GM21528 (cell line): ENCODE data around the gene ARMH1.

Source experiments
- ATAC-seq: cut with Tn5 transposase; IDR thresholded peaks from one replicate; pipeline ENCODE4 v1.9.1; 2021; ENCODE audit warnings: mild to moderate bottlenecking, moderate library complexity; ENCODE audit not compliant: unreplicated experiment, low FRiP score

The ARMH1 gene

DNA sequence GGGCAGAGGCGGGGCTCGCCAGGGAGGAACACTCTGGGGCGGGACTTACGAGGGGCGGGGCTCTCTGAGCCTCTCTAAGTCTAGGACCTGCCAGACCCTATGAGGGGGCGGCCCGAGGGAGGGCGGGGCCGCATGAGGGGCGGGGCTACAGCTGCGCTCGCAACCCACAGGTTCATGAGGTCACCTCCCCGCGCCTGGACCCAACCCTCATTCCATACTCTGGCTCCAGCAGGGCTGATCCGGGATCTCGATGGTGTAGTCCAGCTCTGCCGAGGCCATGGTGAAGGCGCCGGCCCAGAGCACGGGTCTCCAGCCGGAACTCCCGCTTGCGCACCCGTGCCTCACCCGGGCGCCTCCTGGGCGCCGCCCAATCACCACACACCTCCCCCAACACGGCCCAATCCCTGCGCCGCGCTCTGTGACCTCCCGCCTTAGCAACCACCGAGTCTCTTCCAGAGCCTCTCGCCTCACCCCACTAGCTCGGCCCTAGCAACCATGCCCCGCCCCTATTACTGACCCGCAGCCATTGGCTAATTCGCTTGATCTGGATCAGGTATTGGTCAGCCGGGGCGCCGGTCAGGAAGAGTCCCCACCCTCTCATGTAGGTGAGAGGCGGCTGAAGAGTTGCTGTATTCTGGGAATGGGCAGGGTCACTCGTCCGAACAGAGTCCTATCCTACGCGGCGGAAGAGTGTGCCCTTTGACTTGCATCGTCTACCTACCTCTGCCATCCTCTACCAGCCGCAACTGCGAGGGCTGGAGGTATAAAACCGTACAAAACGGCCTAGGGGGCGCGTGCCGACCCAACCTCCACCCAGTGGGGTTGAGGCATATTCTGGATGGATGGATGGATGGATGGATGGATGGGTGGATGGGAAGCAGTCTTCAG lies at the start of gene ARMH1, which contains the start of gene TMEM53:
ARMH1 (plus strand) TSS at position 602 of the 888 bp plus-strand sequence. CDS start 14,984 bp downstream, outside the sequence.
TMEM53 (minus strand) TSS at position 369 of the 888 bp plus-strand sequence; CDS start at position 279, 90 bp downstream.
- ATAC-seq: peak; percentile 95

GRCh38 chr1:44625348-44625747 lies 49.2 kb upstream of the ARMH1 start:
- no peak for ATAC-seq

DNA sequence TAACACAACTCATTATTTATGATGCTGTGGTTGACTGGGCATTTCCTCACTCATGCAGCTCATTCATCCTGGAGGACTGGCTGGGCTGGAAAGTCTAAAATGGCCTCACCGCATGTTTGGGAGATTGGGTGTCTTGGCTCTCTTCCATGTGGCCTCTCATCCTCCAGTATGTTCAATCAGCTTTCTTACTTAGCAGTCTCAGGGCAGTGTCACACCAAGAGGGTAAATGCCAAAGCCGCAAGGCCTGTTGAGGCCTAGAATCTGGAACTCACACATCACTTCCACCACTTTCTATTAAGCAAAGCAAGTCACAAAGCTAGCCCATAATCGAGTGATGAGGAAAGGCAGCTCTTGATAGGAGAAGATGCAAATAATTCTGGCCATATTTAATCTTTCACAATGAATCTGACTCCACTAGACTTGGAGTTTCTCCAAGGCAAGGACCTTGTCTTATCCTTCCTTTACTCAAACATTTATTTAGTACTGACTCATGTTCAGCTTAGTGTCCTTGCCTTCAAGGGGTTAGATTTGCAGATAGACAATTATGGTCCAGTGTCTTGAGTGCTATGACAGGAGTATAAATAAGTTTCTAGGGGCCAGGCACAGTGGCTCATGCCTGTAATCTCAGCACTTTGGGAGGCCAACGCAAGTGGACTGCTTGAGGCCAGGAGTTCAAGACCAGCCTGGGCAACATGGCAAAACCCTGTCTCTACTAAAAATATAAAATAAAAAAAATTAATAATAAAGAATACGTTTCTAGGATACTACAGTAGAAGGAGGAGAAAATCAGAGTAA lies 45.4 kb upstream of the ARMH1 start:
- no peak for ATAC-seq

DNA sequence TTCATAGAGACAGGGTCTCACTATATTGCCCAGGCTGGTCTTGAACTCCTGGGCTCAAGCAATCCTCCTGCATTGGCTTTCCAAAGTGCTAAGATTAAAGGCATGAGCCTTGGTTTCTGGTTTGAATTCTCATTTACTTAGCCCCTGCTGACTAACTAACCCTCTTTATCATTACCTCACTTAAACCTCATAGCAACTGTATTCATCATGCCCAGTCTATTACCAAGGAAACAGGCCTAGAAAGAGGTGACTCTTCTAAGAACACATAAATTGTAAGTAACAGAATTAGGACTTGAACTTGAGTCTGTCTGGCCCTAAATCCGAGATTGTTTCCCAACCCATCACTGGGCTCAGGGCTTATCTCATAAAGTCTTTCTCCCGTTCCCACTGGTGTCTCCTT lies 44.4 kb upstream of the ARMH1 start:
- ATAC-seq: no peak

GRCh38 chr1:44631333-44631646 lies 43.2 kb upstream of the ARMH1 start:
- ATAC-seq: peak; percentile 16

GRCh38 chr1:44631647-44632539 lies 42.6 kb upstream of the ARMH1 start:
- peak; percentile 65 for ATAC-seq

GRCh38 chr1:44632598-44632997 lies 41.9 kb upstream of the ARMH1 start:
- no peak for ATAC-seq

DNA sequence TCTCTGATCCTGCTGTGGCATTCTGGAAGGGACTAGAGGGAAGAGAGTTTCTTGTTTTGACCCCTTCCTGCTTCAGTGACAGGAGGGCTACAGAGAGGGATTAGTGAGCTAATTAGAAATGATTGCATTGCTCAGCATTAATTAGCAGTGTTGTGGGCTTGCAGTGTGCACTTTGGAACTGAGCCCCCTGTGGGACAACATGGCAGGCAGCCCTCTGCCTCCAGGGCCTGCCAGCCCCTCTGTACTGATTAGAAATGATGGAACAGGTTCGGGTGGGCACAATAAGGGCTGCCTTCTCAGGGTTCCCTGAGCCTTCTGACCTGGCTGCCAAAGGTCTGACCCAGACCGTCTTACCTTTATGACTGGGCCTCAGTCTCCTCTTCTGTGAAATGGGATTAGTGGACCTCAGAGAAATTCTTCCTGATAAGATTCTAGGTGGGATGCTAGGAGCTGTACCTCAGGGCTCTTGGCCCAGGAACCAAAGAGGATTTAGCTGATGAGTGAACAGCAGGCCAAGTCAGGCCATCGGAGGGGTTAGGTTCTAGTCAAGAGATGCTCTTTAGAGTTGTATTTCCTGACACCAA lies 39.8 kb upstream of the ARMH1 start:
- no peak for ATAC-seq

GRCh38 chr1:44635439-44635838 lies 39.1 kb upstream of the ARMH1 start:
- no peak for ATAC-seq

DNA sequence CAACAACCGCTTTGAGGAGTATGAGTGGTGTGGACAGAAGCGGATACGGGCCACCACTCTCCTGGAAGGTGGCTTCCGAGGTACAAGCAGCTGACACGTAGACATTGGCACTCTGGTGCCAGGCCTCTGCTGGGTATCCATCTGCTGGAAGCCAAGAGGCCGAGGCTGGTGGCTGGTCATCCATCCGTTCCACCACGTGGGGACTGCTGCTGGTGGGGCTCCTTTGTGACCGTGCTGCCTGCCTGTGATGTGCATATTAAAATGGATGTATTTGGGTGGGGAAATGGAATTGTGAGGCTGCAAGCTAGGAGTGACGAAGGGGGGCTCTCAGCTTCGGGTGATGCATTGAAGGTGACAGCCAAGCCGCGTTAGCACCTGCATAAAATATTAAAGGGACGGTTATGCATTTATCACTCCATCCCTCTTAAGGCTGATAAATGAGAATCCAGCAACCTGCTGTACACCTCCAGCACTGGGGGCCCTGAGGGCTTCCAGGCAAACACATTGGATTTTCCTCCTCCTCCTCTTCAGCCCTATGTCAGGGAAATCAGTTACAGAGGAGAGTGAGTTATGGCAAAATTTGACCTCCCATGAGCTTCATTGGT lies 38.3 kb upstream of the ARMH1 start:
- no peak for ATAC-seq

DNA sequence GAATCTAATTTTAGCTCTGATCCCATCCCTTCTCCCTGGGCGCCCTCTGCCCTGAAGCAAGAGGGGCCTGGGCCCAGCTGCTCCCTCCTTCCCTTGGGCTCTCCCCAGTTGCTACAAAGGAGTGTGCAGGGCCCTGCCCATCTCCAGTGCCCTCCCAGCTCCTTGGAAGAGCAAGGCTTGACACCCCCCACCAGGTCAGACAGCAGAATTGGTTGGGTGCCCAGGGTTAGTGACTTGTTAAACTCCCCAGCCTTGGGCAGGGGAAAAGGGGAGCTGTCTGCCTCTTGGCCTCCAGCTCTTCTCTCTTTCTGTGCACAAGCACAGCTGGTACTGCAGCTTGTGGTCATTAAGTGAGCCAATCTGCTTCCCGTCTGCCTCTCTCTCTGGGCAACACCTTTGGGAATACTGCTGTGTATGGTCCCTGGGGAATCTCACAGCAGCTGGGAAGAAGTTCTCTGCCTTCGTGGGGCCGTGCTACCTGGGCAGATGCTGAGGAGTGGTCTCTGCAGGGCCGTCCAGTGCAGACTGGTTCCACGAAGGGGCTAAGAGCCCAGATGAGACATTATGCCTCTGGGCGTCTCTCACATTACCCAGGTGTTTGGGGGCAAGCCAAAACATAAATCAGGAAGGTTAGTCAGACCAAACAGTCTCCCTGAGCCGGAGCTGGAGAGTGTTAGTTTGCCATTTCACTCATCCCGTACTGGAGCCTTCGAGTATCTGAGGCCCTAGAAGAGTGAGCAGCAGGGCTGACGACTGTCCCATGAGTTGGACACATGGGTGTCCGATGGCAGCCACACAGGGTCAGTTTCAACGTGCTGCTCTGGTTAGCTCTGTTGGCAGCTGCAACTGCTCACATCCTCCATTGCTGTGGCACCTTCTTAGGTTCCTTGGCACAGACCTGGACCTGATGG lies 37.6 kb upstream of the ARMH1 start:
- no peak for ATAC-seq

DNA sequence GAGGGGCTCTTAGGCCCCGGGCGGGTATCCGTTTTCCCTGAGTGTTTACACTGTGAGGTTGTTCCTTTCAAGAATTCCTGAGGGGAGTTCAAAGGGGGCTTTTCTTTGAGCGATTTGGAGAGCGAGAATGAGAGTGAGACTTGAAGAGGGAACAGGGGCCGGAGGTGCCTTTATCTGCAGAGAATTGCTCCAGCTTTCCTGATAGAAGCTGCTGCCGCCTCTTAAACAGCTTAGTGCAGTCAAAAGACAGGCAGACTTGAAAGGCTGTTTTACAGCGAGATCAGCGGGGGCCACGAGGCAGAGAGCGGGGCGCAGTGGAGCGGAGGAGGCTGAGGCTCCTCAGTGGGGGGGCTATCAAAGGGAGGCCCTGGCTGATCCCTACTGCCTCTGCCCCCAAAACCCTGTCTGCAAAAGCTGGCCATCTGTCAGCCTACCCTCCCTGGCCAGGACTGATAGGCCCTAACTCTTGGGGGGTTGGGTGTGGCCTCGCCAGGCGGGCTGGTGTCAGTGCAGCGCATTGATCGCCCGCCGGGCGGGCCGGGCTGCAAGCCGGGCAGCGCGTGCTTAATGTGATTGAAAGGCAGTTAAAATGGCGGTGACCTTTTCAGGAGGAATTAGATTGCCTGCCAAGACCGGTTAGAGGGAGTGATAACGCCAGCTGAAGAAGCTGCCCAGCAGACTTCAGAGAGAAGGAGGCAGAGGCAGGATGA lies 36.7 kb upstream of the ARMH1 start:
- ATAC-seq: no peak

GRCh38 chr1:44640200-44640853 lies 34.2 kb upstream of the ARMH1 start:
- no peak for ATAC-seq

- ATAC-seq: no peak
Measured at GRCh38 chr1:44641126-44642102, 33.1 kb upstream of the ARMH1 start.

GRCh38 chr1:44642255-44642654 lies 32.3 kb upstream of the ARMH1 start:
- ATAC-seq: no peak

DNA sequence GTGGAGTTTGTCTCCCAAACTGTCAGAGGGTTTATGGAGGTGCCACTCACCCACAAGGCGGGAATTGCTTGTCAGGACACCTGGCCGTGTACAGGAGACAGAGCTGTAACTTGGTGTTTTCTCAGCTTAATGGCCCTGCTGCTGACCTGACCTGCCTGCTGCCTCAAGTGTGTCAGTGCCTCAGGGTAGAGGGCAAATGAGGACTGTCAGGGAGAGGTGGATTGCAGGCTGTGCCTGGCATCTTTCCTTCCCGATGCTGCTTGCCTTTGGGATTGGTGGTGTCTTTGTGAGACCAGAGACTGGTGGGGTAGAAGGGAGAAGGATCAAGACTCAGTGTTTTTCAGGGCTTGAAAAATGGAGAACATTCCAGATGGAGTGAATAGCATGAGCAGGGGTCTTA lies 31.6 kb upstream of the ARMH1 start:
- ATAC-seq: no peak
